ENCODE data around the gene NDUFA5.

DNA sequence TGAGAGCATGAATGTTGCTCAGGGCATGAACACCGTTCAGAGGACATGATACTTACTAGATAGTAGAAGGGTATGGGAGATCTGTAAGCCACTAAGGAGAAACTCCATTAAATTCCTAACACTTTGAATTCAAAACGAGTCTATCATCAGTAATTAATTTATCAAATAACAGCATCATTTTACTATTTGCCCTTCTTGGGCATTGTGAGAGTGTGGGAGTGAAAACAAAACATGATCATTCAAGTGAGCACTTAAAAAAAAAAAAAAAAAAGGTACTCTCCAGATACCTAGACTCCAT lies 23.5 kb upstream of the NDUFA5 start:
- TF ChIP-seq, protein P1, sequence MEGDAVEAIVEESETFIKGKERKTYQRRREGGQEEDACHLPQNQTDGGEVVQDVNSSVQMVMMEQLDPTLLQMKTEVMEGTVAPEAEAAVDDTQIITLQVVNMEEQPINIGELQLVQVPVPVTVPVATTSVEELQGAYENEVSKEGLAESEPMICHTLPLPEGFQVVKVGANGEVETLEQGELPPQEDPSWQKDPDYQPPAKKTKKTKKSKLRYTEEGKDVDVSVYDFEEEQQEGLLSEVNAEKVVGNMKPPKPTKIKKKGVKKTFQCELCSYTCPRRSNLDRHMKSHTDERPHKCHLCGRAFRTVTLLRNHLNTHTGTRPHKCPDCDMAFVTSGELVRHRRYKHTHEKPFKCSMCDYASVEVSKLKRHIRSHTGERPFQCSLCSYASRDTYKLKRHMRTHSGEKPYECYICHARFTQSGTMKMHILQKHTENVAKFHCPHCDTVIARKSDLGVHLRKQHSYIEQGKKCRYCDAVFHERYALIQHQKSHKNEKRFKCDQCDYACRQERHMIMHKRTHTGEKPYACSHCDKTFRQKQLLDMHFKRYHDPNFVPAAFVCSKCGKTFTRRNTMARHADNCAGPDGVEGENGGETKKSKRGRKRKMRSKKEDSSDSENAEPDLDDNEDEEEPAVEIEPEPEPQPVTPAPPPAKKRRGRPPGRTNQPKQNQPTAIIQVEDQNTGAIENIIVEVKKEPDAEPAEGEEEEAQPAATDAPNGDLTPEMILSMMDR (IDR thresholded peaks at IDR 0.05; ENCODE audit: low read depth, low read length) = no peak
- TF ChIP-seq POLR2A (IDR thresholded peaks at IDR 0.05; ENCODE audit: extremely low read depth, insufficient read length) (no peak), MYC (IDR thresholded peaks at IDR 0.05; ENCODE audit: low read depth, low read length) (no peak)

Data from NB4 (cell line).